Measurements from ENCODE around the gene TMEM80. TPM values are rescaled to one million over a fixed set of nuclear protein-coding genes. Genes with fewer than 3 reads are reported as not detected.

The TMEM80 gene
- total and polyA plus RNA-seq, 2 of the 8 experiments (the other 6 are each of a cell fraction or from before 2014, with no cell fraction given), result 8.0 to 16.3 TPM

- TF ChIP-seq CHD7 (IDR thresholded peaks at IDR 0.05; ENCODE audit: insufficient replicate concordance, low read length) (no peak), KDM4A (IDR thresholded peaks at IDR 0.05; ENCODE audit: low read depth, low read length, severe bottlenecking) (no peak), POLR2A (IDR thresholded peaks at IDR 0.05; ENCODE audit: control extremely low read depth in 1 of 2, low read depth in 2 of 2, low read length in 2 of 2) (no peak), SIRT6 (IDR thresholded peaks at IDR 0.05; ENCODE audit: low read length) (no peak), SRF (IDR thresholded peaks at IDR 0.05; ENCODE audit: low read depth, low read length) (no peak), RNF2 (IDR thresholded peaks at IDR 0.05; ENCODE audit: borderline replicate concordance, low read depth, low read length, missing control alignments, poor library complexity, severe bottlenecking) (no peak), SIX5 (IDR thresholded peaks at IDR 0.05; ENCODE audit: low read depth, low read length) (no peak), CBX5 (IDR thresholded peaks at IDR 0.05; ENCODE audit: low read depth, low read length) (no peak), YY1 (IDR thresholded peaks at IDR 0.05; ENCODE audit: low read depth, low read length) (no peak), TEAD4 (IDR thresholded peaks at IDR 0.05; ENCODE audit: low read depth, low read length) (no peak), EP300 (IDR thresholded peaks at IDR 0.05; ENCODE audit: borderline replicate concordance in 1 of 2, low read depth in 2 of 2, low read length in 2 of 2) (no peak), RBBP5 (IDR thresholded peaks at IDR 0.05; ENCODE audit: borderline replicate concordance, low read depth, low read length) (no peak)
Measured at GRCh38 chr11:656866-657265, 38.8 kb upstream of the TMEM80 start (continued).
